KBM-7 (cell line): Measurements from ENCODE around the gene RGS1.

Source experiments
- DNase-seq: peaks from one replicate; pipeline ENCODE4 v3.0.0-alpha.2; 2015
- in situ Hi-C: fragments of 300-500 bp; cut with MboI; formaldehyde crosslinking; loops from 2 replicates; pipeline ENCODE4 v1.14.3; 2020; ENCODE audit warnings: low sequenced_read_pairs, low pct_unique_long_range_greater_than_20kb, mixed read lengths

RGS1 gene

DNA sequence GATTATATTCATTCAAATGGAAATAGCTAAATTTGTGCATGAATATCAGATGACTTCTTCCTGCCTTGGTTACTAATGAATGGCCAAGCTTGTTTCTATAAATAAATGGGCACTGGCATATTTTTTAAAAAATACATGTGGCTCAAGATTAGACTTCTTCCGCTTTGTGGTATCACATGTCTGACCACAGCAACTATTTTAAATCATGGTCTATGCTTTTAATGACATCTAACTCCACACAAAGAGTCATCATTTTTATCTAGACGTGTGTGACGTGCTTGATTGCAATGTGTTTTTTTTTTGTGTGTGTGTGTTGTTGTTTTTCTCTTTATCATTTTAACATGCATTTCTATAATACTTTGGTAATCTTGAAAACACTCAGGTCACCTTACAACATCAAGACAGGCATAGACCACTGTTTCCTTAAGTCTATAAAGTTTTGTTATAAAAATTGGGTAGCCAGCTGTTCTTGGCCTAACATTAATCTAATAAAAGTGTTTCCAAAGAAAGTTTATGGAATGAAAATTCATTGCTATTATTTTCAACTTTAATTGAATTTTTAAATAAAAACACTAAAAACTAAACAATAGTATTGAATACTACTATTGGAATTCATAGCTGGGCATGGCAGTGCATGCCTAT is 29.5 kb downstream of the RGS1 start:
- peak; percentile 80 for DNase-seq
- in situ Hi-C loops, result no loop called here

DNA sequence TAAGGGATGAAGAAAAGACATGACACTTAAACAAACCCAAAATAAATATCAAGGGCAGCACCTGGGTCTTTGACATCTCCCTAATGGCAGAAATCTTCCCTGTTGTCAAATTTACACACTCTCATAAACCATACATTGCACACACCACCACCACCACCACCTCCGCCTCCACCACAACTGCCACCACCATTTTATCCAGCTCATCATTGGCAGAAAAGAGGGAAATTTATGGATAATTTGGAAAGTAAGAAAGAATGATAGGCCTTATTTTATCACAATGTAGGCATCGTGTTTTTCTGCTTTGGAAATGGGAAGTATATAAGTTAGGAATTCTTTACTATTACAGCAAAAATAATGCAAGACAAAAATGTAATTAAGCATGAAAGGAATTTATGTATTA is 33.1 kb downstream of the RGS1 start:
- in situ Hi-C loops, result no loop called here
- DNase-seq, result no peak

DNA sequence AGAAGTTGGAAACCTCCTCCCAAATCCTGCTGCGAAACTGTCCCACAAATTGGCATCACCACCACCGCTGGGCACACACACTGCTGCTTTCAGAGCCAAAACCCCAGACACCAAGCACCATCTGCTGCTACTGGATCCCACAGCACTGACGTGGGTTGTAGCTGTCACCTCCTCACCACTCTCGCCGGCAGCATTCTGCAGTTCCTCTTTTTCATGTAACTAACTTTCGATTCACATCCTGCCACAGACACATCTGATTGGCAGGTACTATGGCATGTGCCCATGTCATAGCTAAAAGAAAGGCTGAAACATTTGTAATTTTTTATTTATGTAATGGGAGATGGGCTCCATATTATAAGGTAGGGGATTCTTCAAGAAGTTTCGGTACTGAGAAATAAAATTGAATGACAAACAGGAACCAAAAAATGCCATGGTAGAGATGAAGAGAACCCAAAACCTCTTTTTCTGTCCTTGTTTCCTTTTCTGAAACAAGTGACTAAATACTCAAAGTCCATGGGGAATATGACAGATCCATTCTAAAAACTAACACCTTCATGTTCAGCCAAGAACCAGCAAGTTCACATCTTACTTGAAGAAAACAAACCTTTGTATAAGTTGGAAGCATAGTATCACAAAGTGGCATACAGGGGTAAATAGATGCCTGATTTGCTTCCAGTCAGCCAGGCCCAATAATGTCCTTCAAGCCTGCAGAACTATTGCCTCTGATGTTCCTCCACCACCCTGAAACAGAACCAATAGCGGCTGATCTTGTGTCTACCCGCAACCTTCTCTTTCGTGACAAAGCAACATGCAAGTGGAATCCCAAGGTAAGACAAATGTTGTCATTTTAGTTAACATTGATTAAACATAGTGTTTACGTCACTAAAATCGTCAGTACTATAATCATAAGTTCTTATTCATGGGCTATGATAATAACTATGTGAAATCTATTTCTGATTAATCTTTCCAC is 33.8 kb downstream of the RGS1 start:
- in situ Hi-C loops, result no loop called here
- peak; percentile 91 for DNase-seq

DNA sequence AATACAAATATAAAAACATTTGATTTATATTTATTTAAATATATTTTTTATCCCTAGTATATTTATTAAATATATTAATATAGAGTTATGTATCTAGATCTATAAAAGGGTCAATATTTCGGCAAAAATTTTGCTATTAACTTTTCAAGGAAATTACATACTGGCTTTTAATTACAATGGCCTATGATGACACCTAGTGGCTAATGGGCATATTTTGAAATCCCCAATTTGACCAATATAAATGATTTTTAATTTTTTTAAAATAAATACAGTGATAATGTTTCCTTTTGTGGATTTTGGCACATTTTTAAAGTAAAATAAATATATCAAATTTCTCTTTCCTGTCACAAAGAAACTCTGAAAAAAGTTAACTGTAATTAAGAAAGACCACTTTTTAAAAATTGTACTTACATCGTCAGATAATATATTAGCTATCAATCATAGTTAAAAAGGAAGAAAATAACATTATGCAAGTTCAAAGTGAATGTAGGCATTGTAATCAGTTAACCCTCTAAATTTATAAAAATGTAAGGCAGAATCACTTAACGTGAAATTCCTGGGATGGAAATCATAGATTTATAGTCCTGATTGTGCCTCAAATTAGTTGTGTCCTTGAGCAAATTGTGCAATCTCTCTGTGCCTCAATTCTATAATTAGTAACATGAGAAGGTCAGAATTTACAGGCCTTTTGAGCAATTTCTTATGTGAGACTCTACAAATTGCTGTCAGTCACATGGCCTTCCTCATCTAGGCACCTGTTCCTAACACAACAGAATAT is 34.7 kb downstream of the RGS1 start:
- in situ Hi-C loops, result no loop called here
- peak; percentile 25 for DNase-seq

DNA sequence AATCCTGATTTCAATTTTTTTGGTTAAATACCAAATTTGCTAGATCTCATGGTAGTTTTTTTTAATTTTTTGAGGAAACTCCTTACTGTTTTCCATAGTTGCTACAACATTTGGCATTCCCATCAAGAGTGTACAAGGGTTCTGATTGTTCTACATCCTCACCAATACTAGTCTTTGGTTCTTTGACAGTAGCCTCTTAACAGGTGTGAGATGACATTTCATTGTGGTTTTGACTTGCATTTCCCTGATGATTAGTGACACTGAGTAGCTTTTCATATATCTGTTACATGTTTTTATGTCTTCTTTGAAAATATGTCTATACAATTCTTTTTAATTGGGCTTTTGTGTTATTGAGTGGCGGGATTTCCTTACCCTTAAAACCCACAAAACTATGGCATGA is 39.5 kb downstream of the RGS1 start:
- in situ Hi-C loops, result no loop called here

DNA sequence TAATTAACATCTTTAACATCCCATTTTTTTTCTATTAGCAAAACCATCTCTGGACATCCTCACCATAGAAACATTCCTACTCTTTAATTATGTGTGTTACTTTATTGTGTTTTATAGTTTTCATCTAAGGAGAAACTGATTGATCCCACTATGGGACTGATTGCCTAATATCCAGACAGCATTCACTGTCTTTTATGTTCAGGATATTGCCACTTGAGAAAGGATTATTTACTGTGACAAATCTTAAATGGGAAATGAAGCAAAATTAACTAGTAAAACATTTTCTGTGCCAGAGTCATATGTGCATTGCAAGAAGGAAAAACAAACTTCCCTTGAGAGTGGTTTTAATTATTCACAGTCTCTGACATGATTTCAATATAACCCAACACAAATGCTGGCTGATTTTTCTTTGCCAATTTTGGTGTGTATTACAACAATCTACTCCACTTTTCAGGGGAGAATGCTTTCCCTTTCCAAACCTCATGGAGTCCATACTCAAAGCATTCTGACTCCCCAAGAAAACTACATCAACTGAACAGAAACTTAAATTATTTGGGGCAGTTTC is 44.6 kb downstream of the RGS1 start:
- in situ Hi-C loops, result no loop called here
- no peak for DNase-seq

More for the DNA sequence above, 39.5 kb downstream of the RGS1 start:
- no peak for DNase-seq

DNA sequence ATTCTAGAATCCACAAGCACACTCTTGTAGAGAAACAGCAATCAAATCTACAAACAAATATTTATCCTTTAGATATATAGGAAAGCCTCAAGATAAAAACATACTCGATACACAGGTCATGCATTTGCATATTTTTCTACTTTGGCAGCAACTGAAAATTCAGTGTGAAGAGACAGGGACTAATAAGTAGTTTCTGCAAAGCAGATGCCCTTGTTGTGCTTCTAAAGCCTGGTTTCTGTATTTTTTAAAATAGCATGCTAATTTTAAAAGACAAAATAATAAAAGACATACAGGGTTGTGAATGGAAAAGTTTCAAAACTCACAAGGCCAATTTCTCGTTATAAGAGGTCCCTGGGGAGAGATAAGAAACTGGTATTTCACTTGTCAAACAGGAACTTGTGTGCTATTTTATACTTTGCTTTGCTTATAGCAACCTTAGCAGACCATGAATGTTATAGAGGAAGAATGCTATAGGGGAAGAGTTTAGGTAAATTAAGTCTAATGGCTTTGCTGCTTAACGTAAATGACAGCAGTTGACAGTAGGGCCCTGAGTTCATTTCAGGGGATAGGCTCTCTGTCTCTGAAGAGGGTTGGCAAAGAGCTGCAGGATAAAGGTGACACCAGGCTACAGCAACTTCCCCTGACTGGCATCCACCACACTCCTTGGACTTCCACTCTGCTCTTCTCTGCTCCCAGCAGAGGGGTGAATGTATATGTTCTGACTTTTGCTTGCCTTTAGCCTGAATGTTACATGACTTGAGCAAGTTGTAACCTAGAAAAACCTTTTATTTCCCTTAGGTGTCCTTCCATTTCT is 51.0 kb downstream of the RGS1 start:
- in situ Hi-C loops, result no loop called here
- no peak for DNase-seq

DNA sequence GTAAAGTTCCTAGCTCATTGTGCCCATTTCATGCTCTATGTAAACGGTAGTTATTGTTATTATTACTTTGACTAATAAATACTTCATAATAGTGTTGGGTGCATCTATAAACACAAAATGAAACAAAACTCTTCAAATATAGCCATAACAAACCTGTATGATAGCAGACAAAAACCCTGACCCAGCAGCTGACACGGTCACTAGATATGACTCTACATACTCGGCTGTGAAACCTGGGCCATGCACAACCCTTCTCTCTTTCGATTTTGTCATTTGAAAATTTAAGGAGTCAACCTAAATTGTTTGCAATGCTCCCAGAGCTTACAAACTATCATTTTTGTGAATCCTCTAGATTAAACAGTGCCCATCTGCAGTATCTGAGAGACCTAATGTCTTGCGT is 52.3 kb downstream of the RGS1 start:
- DNase-seq, result no peak
- in situ Hi-C loops, result no loop called here

DNA sequence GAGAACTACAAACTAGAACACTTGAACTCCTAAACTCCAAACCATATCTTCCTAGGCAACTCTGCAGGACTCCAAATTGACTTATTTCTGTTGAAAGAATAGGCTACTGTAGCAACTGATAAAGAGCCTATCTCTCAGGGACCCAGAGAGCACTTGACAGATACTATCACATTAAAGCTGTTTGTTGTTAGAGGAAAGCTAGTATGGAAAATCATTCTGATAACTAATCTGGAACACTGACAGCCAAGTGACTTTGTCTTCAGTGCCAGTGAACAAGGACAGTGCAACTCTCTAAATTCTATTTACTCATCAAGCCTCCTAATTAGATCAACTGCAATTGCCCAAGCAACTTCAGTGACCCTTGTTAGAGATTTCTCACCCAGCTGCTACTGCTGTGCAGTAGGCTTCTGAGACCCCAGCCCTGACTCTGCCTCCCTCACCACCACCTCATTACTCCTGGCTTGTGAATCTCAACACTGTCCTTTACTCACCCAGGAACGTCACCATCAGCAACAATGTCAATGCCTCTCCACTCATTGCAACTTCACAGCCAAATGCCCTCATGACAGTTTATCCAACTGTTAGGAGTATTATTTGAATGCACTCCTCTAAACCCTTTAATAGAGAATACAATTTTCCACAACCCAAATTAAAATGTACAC is 53.0 kb downstream of the RGS1 start:
- no peak for DNase-seq
- in situ Hi-C loops, result no loop called here

DNA sequence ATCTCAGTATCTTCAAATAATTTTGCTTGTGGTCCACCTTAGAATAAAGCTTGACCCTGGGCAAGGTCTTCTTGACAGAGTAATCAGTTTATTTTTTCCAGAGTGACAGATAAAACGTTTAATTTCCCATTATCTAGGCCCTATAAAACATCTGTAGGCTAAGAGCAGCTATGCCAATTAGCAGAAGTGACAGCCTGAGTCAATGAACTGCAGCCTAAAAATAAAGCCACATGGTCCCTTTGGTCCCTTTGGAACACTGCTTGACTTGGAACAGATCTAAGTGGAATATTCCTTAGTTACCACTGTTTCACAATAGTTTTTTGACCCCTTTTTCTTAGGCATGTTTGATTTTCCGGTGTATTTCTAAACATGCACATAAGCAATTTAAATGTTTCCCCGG is 54.0 kb downstream of the RGS1 start:
- in situ Hi-C loops, result no loop called here
- DNase-seq, result no peak
